GM18517 (cell line): ENCODE results near the gene NUDT1.

Source experiments
- ATAC-seq: cut with Tn5 transposase; IDR thresholded peaks from one replicate; pipeline ENCODE4 v1.9.1; 2021; ENCODE audit warnings: mild to moderate bottlenecking, moderate library complexity; ENCODE audit not compliant: unreplicated experiment

The NUDT1 gene

GRCh38 chr7:2241580-2242540, at the start of gene NUDT1, which contains the start of gene MRM2:
Gene NUDT1, plus strand, starts transcription at chr7:2242226. Its CDS starts 2,349 bp downstream, at chr7:2244575.
Gene MRM2, minus strand, starts transcription at chr7:2242205. Its CDS starts 36 bp downstream, at chr7:2242169.
- ATAC-seq: no peak

DNA sequence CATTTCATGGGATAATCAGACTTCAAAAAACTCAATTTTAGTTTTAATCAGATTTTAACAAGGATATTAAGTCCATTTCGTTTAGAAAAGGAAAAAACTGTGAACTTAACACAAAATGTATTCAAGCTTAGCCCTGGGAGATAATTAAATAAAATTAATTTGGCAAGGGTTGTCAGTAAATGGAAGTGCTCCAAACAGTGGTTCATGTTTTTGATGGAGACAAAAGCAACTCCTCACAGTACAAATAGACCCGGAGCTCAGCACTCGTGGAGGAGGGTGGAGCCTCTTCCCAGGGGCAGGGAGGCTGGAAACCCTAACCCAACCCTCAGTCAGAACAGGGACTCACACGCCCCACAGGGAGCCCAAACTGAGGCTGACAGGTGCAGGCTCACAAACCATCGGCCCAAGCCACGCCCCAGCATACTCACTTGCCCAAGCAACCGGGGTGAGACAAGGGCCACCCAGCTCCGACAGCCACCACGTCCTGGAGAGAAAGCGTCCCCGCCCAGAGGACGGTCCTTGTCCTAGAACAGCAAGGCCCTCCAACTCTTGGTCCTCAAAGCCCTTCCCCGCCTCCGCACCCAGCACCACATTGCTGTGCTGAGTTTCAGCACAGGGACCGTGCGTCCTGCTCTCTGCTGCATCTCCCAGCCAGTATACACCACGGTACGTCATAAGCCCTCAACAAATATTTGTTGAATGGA, 49.0 kb upstream of the NUDT1 start:
- no peak for ATAC-seq

- ATAC-seq: no peak
These were observed 48.3 kb upstream of the NUDT1 start for GRCh38 chr7:2193575-2194305.

GRCh38 chr7:2195400-2196246, 46.4 kb upstream of the NUDT1 start:
- no peak for ATAC-seq

GRCh38 chr7:2196381-2197378, 45.3 kb upstream of the NUDT1 start:
- no peak for ATAC-seq

DNA sequence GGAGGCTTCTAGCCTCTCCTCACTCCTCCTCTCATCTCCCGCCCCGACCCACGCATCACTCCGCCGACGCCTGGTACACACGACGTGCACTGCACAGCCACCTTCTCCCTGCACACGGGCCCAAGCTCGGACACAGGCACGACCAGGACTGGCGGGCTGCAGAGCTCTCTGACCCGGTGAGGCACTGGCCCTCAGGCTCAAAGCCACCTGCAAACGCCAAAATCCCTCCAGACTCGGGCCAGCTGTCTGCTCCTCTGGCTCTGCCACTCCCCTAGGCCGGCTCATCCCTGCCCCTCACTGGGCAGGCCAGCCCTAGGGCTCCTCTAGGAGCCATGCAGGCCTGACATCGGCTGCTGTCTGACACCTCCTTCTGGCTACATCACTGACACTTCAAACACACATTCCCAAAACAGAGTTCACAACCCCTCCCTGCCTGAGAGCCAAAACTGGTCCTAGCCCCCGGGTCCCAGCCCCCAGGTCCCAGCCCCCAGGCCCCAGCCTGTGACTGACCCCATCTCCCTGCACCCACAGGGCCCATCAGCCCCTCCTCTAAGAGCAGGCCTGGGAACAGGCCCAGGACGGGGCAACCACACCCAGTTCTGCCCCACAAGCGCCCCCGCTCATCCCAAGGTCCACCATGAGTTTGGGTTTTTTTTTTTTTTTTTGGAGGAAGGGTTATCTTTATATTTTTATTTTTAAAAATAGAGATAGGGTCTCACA, 44.4 kb upstream of the NUDT1 start:
- ATAC-seq: no peak

- ATAC-seq: no peak
These were observed 43.8 kb upstream of the NUDT1 start for GRCh38 chr7:2198206-2198605.

- ATAC-seq: no peak
These were observed 43.3 kb upstream of the NUDT1 start for GRCh38 chr7:2198760-2199159.

DNA sequence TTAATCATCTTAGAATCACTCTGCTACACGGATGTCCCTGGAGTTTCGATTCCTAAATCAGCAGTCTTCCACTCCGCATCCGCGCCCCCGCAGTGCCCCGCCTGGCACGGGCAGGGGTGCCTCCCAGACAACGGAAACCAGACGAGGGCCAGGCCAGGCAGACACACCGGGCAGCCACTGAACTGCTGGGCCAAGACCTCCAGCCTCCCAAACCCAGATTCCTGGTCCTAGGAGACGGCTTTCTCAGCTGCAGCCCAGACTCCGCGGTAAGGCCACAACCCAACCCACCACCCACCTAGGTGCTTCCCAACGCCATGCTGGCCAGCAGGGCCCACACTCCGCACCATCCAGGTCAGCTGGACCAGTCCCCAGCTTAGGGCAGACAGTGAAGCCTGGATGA, 42.5 kb upstream of the NUDT1 start:
- ATAC-seq: no peak

DNA sequence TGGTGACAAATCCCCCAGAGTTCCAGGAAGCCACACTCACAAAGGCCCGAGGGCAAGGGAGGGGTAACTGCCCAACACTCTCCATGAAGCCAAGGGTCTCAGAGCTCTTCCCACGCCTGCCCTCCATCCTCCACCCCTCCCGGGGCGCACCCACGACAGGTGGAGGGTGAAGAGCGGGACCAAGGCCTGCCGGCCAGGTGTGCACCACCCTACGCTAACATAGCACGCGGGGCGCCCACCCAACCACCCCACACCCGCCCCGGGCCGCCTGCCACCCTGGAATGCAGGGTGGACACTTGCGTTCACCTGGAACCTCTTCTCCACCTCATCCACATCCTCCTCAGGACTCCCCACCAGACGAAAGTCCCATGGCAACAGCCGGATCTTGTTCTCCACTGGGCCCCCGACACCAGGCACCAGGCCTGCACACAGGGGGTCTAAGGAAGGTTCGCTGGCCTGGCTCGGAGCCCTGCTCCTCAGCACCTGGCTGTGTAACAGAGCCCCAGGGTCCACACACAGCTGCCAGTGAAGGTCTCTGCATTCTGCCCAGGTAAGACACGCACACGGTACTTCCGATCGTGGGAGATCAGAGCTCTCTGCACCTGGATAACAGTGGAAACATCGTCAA, 42.0 kb upstream of the NUDT1 start:
- ATAC-seq: no peak

GRCh38 chr7:2200584-2200980, 41.4 kb upstream of the NUDT1 start:
- ATAC-seq: no peak

- no peak for ATAC-seq
These were observed 40.9 kb upstream of the NUDT1 start for GRCh38 chr7:2201128-2201527.

DNA sequence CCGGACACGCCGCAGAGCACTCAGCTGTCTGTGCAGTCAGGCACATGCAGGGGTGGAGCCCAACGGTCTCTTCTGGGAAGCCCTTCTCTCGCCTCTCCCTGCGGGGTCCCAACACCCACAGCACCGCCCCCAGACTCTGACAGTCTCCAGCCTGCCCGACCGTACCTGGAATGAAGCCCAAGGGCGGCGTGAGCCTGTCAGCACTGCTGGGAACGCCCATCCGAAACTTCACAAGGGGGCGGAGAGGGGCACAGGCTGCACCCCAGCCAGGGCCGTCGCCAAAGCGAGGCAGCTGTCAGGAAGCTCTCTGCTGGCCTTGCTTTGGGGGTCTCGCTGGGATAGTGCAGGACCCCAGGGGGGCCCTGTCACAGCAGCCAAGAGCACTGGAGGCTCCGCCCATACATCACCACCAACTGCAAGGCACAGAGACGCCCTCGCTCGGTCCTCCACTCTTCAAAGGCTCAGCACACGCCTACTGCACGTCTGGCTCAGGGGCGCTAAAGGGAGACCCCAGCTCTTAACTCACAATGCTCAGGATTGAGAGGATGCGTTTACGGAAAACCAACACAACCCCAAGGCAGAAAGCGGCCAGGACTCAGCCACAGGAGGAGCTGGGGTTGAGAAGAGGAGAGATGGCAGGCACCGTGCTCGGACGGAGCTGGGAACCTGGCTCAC, 40.2 kb upstream of the NUDT1 start:
- no peak for ATAC-seq

- ATAC-seq: no peak
These were observed 39.7 kb upstream of the NUDT1 start for GRCh38 chr7:2202361-2202761.

DNA sequence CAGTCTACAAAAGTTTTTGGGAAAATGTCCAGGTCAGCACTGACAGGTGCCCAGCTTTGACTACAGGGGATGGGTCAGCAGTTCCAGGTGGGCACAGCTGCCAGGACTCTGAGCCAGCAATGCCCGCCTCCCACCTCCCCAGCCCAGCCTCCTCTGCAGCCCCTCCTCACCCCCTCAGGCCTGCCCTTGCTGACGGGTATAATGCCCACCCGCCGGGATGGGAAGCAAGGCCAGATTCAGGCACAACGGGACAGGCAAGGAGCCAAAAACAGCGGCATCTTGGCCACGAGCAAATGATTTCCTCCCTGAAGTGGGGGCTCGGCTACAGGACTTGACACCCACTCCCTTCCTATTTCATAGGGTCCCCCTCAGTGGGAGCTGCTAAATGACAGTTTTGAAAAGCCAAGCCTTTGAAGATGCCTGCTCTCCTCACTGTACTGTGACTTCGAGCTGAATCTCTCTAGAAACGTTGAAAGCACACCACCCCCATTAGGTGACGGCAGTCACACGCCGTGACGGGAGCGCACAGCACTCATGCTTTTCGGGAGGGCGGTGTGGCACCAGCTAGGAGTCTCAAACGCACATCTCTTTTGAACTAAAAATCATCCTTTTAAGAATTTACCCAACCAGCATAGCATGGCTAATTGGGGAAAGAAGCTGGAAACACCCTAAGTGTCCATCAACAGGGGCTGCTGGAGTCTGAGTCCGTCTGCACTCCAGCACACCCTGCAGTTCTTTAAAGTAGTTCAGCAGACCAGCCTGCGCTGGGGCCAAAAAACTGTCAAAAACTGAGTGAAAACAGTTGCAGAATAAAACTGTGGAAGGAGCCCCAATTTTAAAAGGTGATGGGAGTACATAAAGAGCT, 38.9 kb upstream of the NUDT1 start:
- ATAC-seq: no peak

DNA sequence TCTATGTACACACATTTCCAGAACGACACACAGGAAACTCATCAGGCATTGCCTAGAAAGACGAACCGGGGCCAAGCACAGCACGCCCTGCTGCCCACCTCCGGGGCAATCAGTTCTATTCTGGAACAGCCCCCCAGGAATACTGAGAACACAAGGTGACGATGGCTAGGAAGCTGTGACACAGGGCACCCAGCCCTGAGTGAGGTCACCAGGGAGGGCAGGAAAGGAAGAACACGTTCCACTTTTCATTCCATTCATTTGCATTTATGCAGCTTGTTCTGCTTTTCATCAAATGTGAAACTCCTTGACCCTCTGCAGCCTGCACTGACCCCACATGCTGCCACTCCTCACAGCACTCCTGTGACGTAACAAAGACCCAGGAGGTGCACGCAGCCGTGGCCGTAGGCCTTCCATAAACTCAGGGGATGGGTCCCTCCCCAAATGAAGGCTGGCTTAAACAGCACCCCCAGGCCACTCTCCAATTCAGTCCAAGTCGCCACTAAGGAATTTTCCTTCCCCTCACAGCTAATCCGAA, 38.2 kb upstream of the NUDT1 start:
- ATAC-seq: no peak
